ENCODE data around the gene KIAA1549. TPM values are rescaled to one million over a fixed set of nuclear protein-coding genes. Genes with fewer than 3 reads are reported as not detected.

The KIAA1549 gene
- total and polyA plus RNA-seq, 2 of the 8 experiments (the other 6 are each of a cell fraction or from before 2014, with no cell fraction given): 6.5 to 17.3 TPM

GRCh38 chr7:138878856-138879255 is 102.3 kb downstream of the KIAA1549 start:
- no peaks in the 10 kb centered on the region for H3K79me1 ChIP-seq (ENCODE audit: low read depth, low read length)
- H3K4me3 ChIP-seq (ENCODE audit: extremely low read depth in 1 of 4, insufficient read depth in 2 of 4, low read depth in 3 of 4, low read length in 4 of 4): no peak overlapping the region
- H3K23ac ChIP-seq (ENCODE audit: insufficient read length): no peak overlapping the region
- no peak overlapping the region for H3K27ac ChIP-seq (ENCODE audit: low read depth, low read length)
- no peak overlapping the region for H3K4ac ChIP-seq (replicated peaks; ENCODE audit: insufficient read length, low read depth, low read length)
- H4K20me1 ChIP-seq (replicated peaks in 1 of 2; ENCODE audit: control insufficient read depth in 1 of 2, insufficient read depth in 2 of 2, low read length in 2 of 2): no peaks in the 10 kb centered on the region
- H3K56ac ChIP-seq (replicated peaks; ENCODE audit: insufficient read length, low read depth, low read length): no peak overlapping the region
- no peak overlapping the region for H2BK5ac ChIP-seq (ENCODE audit: low read depth, low read length)
- no peak overlapping the region for H3K18ac ChIP-seq (ENCODE audit: extremely low read depth, low read length)
- no peak overlapping the region for H3K9ac ChIP-seq (replicated peaks in 1 of 4; ENCODE audit: extremely low read depth in 1 of 4, low read depth in 3 of 4, low read length in 3 of 4)
- H3K79me2 ChIP-seq (ENCODE audit: control insufficient read depth in 1 of 2, insufficient read depth in 2 of 2, low read length in 2 of 2): no peaks in the 10 kb centered on the region
- no peaks in the 10 kb centered on the region for H3K4me1 ChIP-seq (replicated peaks in 1 of 4; ENCODE audit: control insufficient read depth in 3 of 4, insufficient read depth in 4 of 4, low read length in 3 of 4)
- H3K4me2 ChIP-seq (ENCODE audit: insufficient read depth in 1 of 2, low read depth in 2 of 2, low read length in 2 of 2): no peak overlapping the region
- H2BK120ac ChIP-seq (replicated peaks; ENCODE audit: low read depth, low read length): no peak overlapping the region
- no peak overlapping the region for H2BK12ac ChIP-seq (ENCODE audit: low read depth, low read length)
- no peak overlapping the region for H4K8ac ChIP-seq (ENCODE audit: extremely low read depth, insufficient read depth, low read length)
- H2BK20ac ChIP-seq (ENCODE audit: low read length): no peak overlapping the region
- no peak overlapping the region for H2AK5ac ChIP-seq (ENCODE audit: low read depth, low read length)
- no peak overlapping the region for H4K91ac ChIP-seq (replicated peaks; ENCODE audit: insufficient read length, low read length)
- peaks cover 0 to 6% (median 3%) of the 10 kb centered on the region in 4 experiments; a peak in 3 of 8 replicates for H3K36me3 ChIP-seq (ENCODE audit: control insufficient read depth in 2 of 4, insufficient read depth in 4 of 4, low read length in 3 of 4)
- H4K5ac ChIP-seq (ENCODE audit: insufficient read length, low read depth, low read length): no peak overlapping the region
- no peak for FAIRE-seq
- H3K27me3 ChIP-seq (replicated peaks in 1 of 4; ENCODE audit: control insufficient read depth in 3 of 4, extremely low read depth in 1 of 4, insufficient read depth in 3 of 4, low read length in 3 of 4): no peaks in the 10 kb centered on the region
- no peak overlapping the region for H2BK15ac ChIP-seq (ENCODE audit: low read length)
- ChIA-PET POLR2A (ENCODE audit: partially characterized antibody) (interaction anchor here (0.7 kb wide), 1 partner anchor 112 kb away, joined by 3 read pairs; no protein-coding TSS in a partner anchor), CTCF (ENCODE audit: partially characterized antibody) (interaction anchor here (0.6 to 3.6 kb wide), 3 partner anchors 8 to 124 kb away, joined by 3 to 21 read pairs (median 3); no protein-coding TSS in a partner anchor)
- H2AFZ ChIP-seq (ENCODE audit: low read length): no peak overlapping the region
- H3K23me2 ChIP-seq (ENCODE audit: low read depth, low read length): no peaks in the 10 kb centered on the region
- H3K9me3 ChIP-seq (ENCODE audit: insufficient read depth in 2 of 2, low read depth in 1 of 2, low read length in 1 of 2): no peaks in the 10 kb centered on the region
- DNase-seq (ENCODE audit: low read depth in 1 of 2, low spot score in 2 of 2): no peak
- no peak overlapping the region for H3K14ac ChIP-seq (ENCODE audit: insufficient read length)
- TF ChIP-seq, protein P1, sequence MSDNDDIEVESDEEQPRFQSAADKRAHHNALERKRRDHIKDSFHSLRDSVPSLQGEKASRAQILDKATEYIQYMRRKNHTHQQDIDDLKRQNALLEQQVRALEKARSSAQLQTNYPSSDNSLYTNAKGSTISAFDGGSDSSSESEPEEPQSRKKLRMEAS (IDR thresholded peaks at IDR 0.05): no peak
- TF ChIP-seq CTBP2 (IDR thresholded peaks at IDR 0.05; ENCODE audit: borderline replicate concordance, insufficient read depth, insufficient read length, low read length): no peak
- TF ChIP-seq EGR1 (IDR thresholded peaks at IDR 0.05; ENCODE audit: borderline replicate concordance, low read depth, low read length): no peak
- no peak for TF ChIP-seq YY1 (IDR thresholded peaks at IDR 0.05; ENCODE audit: low read depth, low read length)
- no peak for TF ChIP-seq POLR2A (IDR thresholded peaks at IDR 0.05; ENCODE audit: control extremely low read depth in 1 of 2, low read depth in 2 of 2, low read length in 2 of 2)
- TF ChIP-seq FOSL1 (IDR thresholded peaks at IDR 0.05; ENCODE audit: insufficient read depth, low read depth, low read length): no peak
- TF ChIP-seq EZH2 (IDR thresholded peaks at IDR 0.05; ENCODE audit: low read depth, low read length, severe bottlenecking): no peak
- TF ChIP-seq TCF12 (IDR thresholded peaks at IDR 0.05; ENCODE audit: low read depth, low read length): no peak
- TF ChIP-seq RXRA (IDR thresholded peaks at IDR 0.05; ENCODE audit: insufficient read depth, low read depth, low read length): no peak
- no peak for TF ChIP-seq SIRT6 (IDR thresholded peaks at IDR 0.05; ENCODE audit: low read length)
- no peak for TF ChIP-seq TAF1 (IDR thresholded peaks at IDR 0.05; ENCODE audit: low read depth, low read length)
- no peak for TF ChIP-seq RAD21 (IDR thresholded peaks at IDR 0.05 in 1 of 2, conservative IDR thresholded peaks at IDR 0.05 in 1 of 2; ENCODE audit: low read depth in 2 of 2, low read length in 2 of 2)
- no peak for TF ChIP-seq PHF8 (conservative IDR thresholded peaks at IDR 0.05; ENCODE audit: low read depth, low read length)
- TF ChIP-seq POLR2AphosphoS5 (IDR thresholded peaks at IDR 0.05; ENCODE audit: low read depth, low read length): no peak
- TF ChIP-seq EP300 (IDR thresholded peaks at IDR 0.05; ENCODE audit: borderline replicate concordance in 1 of 2, low read depth in 2 of 2, low read length in 2 of 2): no peak
- TF ChIP-seq BACH1 (IDR thresholded peaks at IDR 0.05; ENCODE audit: low read length): no peak

Measured in H1 (cell line).